Right atrium auricular region (tissue), 2 donors: ENCODE measurements around the gene KRT77. TPM values are rescaled to one million over a fixed set of nuclear protein-coding genes. Genes with fewer than 3 reads are reported as not detected.
"Not testable (repeated sequence)": the region's sequence is repeated elsewhere in the genome, so short reads cannot be mapped to it uniquely, and the experiment has no call there.

ENCODE experiments used
- DNase-seq: peaks from one replicate; pipeline ENCODE4 v3.0.0-alpha.2; 2019; ENCODE audit warnings: low spot score
- H3K27ac ChIP-seq, 2 donors: fragments of 200-600 bp; sonication (generic); 1 replicate in 1 of 2; 2 replicates in 1 of 2; pipeline ENCODE4 v1.5.1; 2016 to 2019
- H3K27me3 ChIP-seq, 2 donors: fragments of 200-600 bp; sonication (generic); one replicate each; pipeline versions ENCODE4 v1.5.1 to v1.6.0; 2017 to 2019
- H3K36me3 ChIP-seq: fragments of 200-600 bp; sonication (generic); one replicate; pipeline ENCODE4 v1.5.1; 2016
- H3K4me1 ChIP-seq, 2 donors: fragments of 200-600 bp; sonication (generic); one replicate each; pipeline versions ENCODE4 v1.5.1 to v1.6.0; 2017 to 2019
- H3K4me3 ChIP-seq, 2 donors: fragments of 200-600 bp; sonication (generic); 1 replicate in 1 of 2; 2 replicates in 1 of 2; pipeline ENCODE4 v1.5.1; 2017 to 2019; ENCODE audit warnings: mild to moderate bottlenecking in 1 of 2, moderate library complexity in 1 of 2
- H3K9me3 ChIP-seq, 2 donors: fragments of 200-600 bp; sonication (generic); one replicate each; pipeline ENCODE4 v1.5.1; 2019
- CTCF ChIP-seq, 2 donors: fragments of 200-600 bp; sonication (generic); IDR thresholded peaks; one replicate each; pipeline ENCODE4 v1.5.1; 2019; ENCODE audit warnings: antibody characterized with exemption in 2 of 2
- total RNA-seq, 2 donors: library from RNA; depleted of rRNA; stranded (reverse); fragments of >200 nt; gene quantifications; one replicate each; pipeline ENCODE4 v1.1.0, GENCODE V29; 2016

KRT77 gene
- total RNA-seq, 2 donors from 2014 or later = not detected

GRCh38 chr12:52674433-52674775 is 28.9 kb downstream of the KRT77 start:
- Histone ChIP-seq H3K36me3 (no peaks in the 10 kb centered on the region), H3K27ac (no peak overlapping the region), H3K4me3 (no peak overlapping the region), H3K27me3 (no peaks in the 10 kb centered on the region), H3K4me1 (no peaks in the 10 kb centered on the region), H3K9me3 (no peaks in the 10 kb centered on the region)
- DNase-seq = no peak
- TF ChIP-seq CTCF (IDR thresholded peaks at IDR 0.05) = no peak

GRCh38 chr12:52673713-52674432 is 29.5 kb downstream of the KRT77 start:
- H3K27me3 ChIP-seq = no peaks in the 10 kb centered on the region
- H3K9me3 ChIP-seq = no peaks in the 10 kb centered on the region
- no peaks in the 10 kb centered on the region for H3K4me1 ChIP-seq
- DNase-seq = no peak
- no peak for TF ChIP-seq CTCF (IDR thresholded peaks at IDR 0.05)
- no peak overlapping the region for H3K27ac ChIP-seq
- H3K36me3 ChIP-seq = no peaks in the 10 kb centered on the region
- H3K4me3 ChIP-seq = no peak overlapping the region

GRCh38 chr12:52673217-52673616 is 30.1 kb downstream of the KRT77 start:
- TF ChIP-seq CTCF (IDR thresholded peaks at IDR 0.05) = no peak
- Histone ChIP-seq H3K36me3 (no peaks in the 10 kb centered on the region), H3K4me3 (no peak overlapping the region), H3K27ac (no peak overlapping the region), H3K4me1 (no peaks in the 10 kb centered on the region), H3K27me3 (no peaks in the 10 kb centered on the region), H3K9me3 (no peaks in the 10 kb centered on the region)
- no peak for DNase-seq

- H3K27me3 ChIP-seq = no peaks in the 10 kb centered on the region
- DNase-seq = no peak
- H3K4me1 ChIP-seq = no peaks in the 10 kb centered on the region
- TF ChIP-seq CTCF (IDR thresholded peaks at IDR 0.05) = no peak
- no peaks in the 10 kb centered on the region for H3K36me3 ChIP-seq
- no peak overlapping the region for H3K4me3 ChIP-seq
- no peaks in the 10 kb centered on the region for H3K9me3 ChIP-seq
- H3K27ac ChIP-seq = no peak overlapping the region
Observed at GRCh38 chr12:52672321-52672933, 30.9 kb downstream of the KRT77 start.

- no peak for DNase-seq
- TF ChIP-seq CTCF (IDR thresholded peaks at IDR 0.05) = no peak
- Histone ChIP-seq H3K27ac (no peak overlapping the region), H3K9me3 (no peaks in the 10 kb centered on the region), H3K4me1 (no peaks in the 10 kb centered on the region), H3K4me3 (no peak overlapping the region), H3K36me3 (no peaks in the 10 kb centered on the region), H3K27me3 (no peaks in the 10 kb centered on the region)
Observed at GRCh38 chr12:52670961-52671360, 32.4 kb downstream of the KRT77 start.

GRCh38 chr12:52670506-52670905 is 32.8 kb downstream of the KRT77 start:
- H3K9me3 ChIP-seq = no peaks in the 10 kb centered on the region
- H3K4me1 ChIP-seq = no peaks in the 10 kb centered on the region
- H3K36me3 ChIP-seq = no peaks in the 10 kb centered on the region
- no peaks in the 10 kb centered on the region for H3K27me3 ChIP-seq
- H3K4me3 ChIP-seq = no peak overlapping the region
- no peak for DNase-seq
- no peak overlapping the region for H3K27ac ChIP-seq
- TF ChIP-seq CTCF (IDR thresholded peaks at IDR 0.05) = no peak

GRCh38 chr12:52669941-52670340 is 33.4 kb downstream of the KRT77 start:
- not testable (repeated sequence) for H3K4me1 ChIP-seq, H3K27me3 ChIP-seq, DNase-seq, H3K36me3 ChIP-seq, H3K9me3 ChIP-seq, H3K4me3 ChIP-seq, H3K27ac ChIP-seq
